ENCODE data around the gene COX4I1. TPM values are rescaled to one million over a fixed set of nuclear protein-coding genes. Genes with fewer than 3 reads are reported as not detected.
"Not testable (repeated sequence)": the region's sequence is repeated elsewhere in the genome, so short reads cannot be mapped to it uniquely, and the experiment has no call there.

The COX4I1 gene
- total RNA-seq, 1 donor from 2014 or later: 485 TPM

DNA sequence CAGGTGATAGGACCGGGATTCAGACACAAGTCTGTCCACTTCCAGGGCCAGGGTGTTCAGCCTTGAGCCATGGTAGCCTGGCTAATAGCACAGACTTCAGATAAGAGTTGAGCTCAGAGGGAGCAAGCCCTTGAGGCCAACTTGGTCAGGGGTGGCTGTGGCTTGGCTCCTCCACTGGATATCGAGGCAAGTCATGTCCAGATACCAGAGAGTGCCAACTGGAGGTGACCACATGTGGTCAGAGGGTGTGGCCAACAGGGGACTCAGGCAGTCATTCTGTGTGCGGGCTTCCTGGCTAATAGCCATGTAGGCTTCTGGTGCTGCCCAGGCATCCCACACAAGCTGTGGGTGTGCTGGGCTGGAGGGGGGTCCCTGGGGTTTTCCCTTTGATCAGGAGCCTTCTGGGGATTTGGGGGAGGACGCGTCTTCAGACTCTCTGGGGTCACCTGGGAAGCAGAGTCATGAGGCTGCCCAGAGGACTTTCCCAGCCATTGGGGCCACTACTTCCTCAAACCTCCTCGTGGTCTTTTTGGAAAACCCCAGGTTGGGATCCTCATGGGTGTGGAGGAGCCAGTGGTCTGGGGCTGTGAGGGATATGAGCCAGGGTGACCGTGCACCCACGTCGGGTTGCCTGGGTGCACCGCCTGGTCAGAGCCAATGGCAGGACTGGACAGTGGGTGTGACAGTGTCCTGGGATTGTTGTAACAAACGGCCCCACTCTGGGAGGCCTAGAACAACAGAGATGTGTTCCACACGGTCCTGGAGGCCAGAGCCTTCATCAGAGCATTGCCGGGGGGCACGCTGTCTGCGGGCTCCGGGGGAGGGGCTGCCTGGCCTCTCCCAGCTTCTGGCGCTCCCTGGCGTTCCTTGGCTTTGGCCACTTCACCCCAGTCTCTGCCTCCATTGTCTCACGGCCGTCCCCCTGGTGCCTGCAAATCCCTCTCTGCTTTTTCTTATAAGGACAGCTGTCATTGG is 25.0 kb downstream of the COX4I1 start:
- DNase-seq (ENCODE audit: low spot score): no peak

DNA sequence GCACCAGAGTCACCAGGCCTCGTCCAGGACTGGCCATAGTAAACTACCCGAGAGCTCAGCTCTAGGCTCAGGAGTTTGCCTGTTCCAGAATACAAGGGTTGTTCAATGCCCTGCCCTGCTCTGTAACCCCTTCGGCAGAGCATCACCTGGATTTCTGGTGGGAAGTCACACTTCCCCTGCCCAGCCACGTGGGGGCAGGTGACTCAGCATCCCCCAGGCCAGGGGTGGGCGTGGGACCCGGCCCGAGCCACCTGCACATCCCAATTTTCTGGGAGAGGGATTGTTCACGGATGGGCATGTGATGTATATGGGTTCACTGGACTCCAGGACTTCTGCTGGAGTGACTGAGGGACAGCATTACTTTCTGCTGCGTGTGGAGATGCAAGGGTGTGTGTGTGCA is 25.8 kb downstream of the COX4I1 start:
- no peak for DNase-seq (ENCODE audit: low spot score)

DNA sequence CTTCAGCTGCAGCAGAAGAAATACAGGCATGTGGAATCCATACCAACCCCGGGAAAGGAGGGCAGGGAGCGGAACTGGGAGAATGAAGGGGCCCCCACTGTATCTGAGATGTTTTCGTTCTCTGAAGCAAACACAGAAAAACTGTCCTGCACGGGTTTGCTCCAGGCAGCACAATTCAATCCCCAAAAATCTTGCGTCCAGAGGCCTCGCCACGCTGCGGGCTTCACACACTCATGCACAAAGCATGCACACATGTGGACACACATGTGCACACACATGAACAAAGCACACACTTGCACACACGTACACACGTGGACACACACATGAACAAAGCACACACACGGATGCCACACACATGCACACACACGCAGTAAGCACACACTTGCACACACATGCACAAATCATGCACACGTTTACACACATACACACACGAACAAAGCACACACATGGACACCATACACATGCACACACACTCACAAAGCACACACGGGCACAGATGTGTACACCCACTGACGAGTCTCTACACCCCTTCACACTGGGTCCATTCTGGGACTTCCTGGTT is 27.3 kb downstream of the COX4I1 start:
- no peak for DNase-seq (ENCODE audit: low spot score)

DNA sequence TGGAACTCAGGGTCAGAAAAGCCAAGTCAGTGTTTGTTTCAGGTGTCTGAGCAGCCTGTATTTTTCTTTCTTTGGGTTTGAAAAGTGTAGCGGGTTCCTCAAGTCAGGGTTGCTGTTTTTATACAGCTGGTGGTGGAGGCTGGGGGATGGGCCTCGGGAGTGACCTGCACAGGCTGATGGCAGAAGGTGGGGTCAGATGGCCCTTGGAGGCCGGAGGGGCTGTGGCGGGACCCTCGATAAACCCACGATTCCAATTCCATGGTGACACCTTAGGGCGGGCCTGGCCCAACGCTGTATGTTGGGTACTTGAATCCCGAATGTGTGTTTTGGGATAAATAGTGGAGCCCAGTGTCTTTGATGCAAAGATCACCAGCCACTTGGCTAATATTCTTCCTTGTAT is 28.7 kb downstream of the COX4I1 start:
- no peak for DNase-seq (ENCODE audit: low spot score)

DNA sequence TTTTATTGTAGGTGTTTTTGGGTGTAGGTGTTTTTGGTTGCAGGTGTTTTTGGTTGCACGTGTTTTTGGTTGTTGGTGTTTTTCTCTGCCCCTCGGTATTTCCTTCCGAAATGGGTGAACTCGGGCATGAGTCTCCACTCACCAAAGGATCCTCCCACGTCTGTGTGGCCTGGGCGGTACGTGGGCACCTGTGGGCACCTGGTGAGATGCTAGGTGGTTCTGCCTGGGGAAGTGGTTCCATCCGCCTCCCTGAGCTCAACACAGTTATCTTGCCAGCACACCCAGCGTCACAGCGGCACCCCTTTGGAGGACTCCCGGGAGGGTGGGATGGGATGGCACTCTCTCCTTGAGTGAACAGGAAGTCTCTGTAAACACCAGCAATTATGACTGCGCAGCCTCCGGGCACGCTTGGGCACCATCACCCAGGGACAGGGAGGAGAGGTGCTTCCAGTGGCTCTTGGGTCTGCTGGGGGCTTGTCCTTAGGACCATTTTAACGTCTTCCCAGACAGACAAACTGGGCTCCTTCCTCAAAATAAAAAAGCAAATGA is 29.8 kb downstream of the COX4I1 start:
- DNase-seq (ENCODE audit: low spot score): no peak

DNA sequence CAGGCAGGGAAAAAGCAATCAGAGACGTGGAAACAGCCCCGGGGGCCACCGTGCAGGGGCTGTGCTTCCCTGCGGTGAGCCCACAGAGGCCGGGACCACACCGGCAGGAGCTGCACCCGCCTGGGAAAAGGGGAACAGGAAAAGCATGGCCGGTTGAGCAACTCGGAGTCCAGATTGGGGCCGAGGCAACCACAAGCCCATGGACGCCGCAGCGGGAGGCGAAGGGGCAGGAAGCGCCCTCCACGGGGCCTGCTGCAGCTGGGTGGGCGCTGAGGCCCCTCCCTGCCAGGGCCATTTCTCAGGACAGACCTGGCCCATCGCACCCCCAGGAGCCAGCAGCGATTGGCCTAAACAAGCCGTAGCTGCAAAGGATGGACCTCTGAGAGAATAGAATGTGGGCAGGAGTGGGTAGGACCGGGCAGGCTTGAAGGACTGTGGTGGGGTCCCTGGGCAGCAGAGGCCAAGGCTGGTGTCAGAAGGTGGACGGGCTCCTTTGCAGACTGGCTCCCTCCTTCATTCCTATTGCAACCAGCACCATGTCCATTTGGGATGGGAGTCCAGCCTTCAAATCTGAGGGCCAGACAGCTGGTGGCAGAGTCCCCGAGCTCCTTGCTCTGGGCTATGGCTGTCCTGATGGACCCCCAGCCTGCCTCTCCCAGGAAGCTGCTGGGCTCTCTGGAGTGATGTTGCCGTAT is 30.4 kb downstream of the COX4I1 start:
- DNase-seq (ENCODE audit: low spot score): no peak

DNA sequence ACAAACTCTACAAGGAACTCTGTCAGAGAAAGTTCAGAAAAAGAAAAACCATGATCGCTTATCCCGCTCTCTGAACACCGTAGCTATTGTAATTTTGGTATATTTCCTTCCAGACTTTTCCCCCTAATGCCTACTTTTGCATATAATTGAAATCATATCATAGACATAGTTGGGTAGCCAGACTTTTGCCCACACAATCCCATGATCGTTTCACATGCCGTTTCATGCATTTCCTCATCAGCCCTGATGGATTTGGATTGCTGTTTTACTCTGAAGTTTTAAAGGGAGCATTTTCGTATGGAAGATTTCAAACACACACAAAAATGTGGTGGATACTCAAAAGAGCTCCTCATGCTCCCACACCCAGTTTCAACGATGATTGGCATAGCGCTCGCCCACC is 31.3 kb downstream of the COX4I1 start:
- no peak for DNase-seq (ENCODE audit: low spot score)

DNA sequence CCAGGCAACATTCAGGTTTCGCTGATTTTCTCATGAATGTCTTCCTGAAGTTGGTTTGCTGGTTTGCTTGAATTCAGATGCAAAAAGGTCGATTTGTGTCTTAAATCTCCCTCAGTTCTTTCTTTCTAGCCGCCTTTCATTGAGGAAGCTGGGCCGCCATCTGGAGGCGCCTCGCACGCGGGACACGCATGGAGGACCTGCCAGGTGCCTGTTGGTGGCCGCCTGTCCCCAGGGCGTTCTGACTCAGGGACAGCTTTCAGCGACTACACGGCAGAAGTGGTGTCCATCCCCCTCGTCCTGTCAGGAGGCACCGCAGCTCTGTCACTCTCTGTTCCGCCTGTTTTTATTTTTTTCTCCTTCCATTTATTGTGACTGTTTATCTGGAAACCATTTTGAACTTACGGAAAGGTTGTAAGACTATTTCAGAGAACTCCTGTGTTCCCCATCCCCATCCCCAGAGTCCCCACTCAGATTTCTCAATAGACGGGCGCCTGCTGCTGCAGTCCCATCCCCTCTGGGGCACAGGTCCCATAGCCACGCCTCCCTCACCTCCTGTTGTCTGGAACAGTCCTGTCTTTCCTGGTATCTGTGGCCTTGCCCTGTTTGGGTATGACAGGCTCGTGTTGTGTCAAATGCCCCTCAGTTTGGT is 33.2 kb downstream of the COX4I1 start:
- DNase-seq (ENCODE audit: low spot score): no peak

DNA sequence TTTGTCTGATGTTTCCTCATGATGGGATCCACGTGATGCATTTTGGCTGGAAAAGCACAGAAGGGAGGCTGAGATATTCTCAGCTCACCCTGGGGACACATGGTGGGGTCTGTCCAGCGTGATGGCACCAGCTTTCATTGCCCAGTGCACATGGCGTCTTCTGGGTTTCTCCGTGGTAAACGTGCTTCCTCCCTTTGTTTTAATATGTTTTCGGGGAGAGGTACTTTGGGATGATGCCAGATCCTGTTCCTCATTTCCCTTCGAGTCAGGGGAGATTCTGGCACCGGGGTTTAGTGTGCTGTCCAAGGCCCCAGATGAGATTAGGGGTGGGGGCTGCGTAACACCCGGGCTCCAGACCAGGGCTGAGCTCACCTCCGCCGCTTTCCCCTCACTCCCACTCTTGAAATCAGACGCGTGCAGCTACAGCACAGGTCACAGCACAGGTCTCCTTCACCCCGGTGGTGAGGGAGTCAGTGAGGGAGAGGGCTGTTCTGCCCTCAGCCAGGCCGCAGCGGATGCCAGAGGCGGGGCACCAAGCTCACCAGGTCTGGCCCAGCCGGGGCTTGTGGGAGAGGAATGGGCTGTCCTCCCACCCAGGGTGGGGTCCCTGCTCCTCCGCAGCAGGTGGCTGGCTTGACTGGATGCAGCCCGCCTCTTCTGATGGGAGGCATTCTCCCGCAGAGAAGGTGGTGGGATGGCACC is 33.9 kb downstream of the COX4I1 start:
- no peak for DNase-seq (ENCODE audit: low spot score)

DNA sequence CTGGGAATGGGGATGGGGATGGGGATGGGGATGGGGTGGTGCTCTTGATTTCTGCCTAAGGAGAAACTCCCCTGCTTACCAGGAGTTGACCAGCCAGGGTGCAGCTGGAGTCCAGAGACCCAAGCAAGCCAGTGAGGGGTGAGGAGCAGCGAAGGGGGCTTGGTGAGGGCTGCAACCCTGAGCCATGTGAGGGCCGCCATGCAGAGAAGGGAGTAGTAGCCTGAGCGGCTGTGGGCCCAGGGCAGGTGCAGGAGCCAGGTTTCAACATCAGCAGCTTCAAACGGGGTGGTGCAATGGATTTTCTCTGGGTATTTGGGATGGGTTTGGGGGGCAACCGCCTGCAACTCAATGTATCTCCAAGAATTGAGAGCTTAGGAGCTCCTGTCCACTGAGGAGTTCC is 35.2 kb downstream of the COX4I1 start:
- DNase-seq (ENCODE audit: low spot score): no peak

DNA sequence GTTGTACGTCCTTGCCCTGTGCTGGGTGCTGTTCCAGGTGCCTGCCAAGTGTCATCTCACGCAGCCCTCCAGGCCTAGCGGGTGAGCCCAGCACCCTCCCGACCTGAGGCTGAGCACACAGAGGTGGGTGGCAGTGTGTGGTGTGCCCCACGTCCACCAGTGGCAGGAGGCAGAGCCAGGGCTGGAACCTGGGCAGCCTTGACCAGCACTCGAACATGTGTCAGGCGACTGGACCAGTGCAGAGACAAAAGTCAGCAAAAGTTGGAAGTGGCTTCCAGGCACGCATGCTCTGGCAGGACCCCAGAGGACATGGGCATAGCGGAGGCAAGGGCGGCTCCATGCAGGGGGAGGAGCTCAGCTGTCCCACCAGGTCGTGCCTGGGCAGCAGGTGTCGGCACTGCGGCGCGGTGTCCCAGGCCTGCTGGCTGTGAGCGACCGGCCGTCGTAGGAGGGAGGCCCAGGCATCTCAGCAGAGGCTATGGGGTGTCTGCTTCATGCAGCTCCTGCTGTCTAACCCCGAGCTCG is 35.8 kb downstream of the COX4I1 start:
- no peak for DNase-seq (ENCODE audit: low spot score)

DNA sequence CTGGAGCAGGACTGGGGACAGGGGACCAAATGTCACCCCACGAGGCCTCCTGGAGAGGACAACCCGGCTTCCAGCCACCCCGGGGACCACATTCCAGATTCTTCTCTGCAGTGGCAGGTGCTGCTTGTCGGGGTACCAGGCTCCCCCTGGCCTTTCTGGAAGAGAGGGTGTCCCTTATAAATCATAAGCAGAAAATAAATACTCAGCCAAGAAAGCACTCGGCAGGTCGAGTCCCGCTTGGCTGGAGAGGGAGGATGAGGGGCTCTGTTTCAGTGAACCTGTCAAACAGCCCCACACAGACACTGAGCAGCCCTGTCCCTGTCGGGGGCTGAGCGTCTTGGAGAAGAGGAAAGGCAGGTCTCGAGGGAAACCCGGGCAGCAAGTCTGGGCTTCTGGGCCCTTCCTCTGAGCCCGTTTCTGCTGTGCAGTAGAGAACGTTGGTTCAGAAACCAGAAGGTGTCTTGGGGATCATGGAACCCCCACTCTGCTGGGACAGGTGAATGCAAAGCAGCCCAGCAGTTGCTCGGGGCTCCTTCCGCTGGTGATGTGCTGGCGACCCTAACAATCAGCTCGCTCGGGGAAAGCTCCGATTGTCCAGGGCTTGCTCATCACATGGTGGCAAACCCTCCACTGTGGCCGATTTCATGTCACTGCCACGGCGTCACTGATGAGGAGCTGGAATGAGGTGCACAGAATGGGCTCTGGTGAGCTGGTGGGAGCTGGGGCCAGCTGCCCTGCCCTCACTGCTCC is 36.6 kb downstream of the COX4I1 start:
- no peak for DNase-seq (ENCODE audit: low spot score)

DNA sequence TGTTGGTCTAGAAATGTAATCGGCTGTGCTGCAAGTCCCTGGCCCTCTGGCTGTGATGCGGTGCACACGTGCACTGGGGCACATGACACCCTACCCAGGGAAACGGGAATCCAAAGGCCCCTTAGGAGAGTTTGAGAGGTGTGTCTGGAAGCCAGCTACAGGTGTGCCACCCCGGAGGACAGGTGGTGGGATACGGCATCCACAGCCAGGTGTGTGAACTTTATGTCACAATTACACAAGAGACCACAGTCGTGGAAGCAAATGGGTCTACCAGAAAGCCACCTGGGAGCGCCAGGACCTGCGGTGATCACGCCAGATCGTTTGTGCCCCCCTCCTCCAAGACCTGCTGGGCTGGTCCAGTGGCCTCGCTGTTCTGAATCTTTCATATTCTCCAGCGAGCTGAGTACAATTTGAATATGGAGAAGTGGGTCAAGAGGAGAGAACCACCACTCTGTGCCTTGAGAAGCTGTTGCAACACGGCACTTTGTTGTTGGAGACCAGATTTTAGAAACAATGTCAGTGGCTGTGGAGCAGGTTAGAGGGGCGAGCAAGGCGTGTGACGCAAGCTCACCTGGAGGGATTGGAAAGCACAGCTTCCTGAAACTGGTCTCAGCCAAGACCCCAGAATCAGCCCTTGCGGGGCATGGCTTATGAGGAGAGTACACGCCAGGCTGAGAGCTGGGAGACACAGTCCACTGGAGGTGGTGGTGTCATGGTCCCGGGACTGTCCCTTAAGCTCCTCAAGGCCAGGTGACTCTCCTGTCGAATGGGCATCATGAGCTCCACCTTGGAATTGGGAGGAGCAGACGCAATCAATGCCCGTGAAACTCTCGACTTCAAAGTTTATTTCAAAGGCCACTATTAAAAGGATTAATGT is 37.4 kb downstream of the COX4I1 start:
- no peak for DNase-seq (ENCODE audit: low spot score)

DNA sequence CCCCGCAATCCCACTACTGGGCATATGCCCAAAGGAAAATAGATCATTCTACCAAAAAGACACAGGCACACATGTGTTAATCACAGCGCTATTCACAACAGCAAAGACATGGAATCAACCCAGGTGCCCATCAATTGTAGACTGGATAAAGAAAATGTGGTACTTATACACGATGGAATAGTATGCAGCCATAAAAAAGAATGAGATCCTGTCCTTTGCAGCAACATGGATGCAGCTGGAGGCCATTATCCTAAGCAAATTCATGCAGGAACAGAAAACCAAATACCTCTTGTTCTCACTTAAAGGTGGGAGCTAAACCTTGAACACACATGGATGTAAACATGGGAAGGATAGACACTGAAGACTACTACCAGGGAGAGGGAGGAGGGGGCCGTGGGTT is 38.2 kb downstream of the COX4I1 start:
- not testable (repeated sequence) for DNase-seq (ENCODE audit: low spot score)

DNA sequence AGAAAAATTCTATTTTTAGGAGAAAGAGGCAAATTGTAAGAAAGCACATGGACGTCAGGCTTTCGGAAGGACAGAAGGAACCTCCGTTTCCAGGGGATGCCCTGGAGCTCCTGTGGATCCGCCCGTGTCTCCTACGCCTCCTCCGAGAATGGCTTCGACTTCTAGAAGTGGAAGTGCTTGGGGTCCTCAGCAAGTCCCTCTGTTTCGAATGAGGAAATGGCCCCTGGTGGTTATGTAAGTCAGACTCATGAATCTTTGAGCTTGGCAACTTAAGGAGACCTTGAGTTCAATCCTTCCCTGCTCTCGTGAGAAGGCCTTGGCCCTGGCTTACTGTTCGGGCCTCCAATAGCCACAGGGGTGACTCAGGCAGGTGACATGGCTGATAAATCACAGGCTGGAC is 38.9 kb downstream of the COX4I1 start:
- DNase-seq (ENCODE audit: low spot score): no peak

DNA sequence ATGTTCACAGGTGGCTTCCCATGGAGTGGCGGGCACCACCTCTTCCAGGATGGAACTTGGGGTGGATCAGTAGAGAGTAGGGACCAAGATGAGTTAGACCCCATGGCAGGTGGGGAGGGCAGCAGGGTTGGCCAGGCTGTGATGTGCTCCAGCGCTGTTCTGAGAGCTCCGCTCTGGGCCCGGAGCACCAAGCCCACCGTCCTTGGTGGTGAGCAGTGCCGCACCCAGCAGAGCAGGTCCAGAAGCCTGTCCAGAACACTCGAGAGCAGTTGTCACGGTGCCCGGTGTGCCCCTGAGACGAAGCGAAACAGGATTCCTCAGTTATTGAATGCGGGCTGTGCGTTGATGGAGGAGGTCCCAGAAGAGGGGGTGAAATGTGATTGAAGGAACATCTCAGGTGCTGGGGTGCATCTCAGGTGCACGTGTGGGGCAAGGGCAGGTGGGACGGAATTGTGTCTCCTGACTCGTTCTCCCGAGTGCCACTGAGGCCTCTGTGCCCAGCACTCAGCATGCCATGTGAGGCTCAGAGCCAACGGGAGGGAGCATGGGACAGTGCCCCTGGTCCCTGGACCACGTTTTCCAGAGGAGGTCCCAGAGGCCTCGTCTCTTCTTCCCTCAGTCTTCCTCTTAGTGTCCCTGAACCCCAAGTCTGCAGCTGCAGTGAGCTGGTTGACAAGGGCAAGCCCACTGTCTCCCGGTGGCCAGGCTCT is 39.5 kb downstream of the COX4I1 start:
- no peak for DNase-seq (ENCODE audit: low spot score)

DNA sequence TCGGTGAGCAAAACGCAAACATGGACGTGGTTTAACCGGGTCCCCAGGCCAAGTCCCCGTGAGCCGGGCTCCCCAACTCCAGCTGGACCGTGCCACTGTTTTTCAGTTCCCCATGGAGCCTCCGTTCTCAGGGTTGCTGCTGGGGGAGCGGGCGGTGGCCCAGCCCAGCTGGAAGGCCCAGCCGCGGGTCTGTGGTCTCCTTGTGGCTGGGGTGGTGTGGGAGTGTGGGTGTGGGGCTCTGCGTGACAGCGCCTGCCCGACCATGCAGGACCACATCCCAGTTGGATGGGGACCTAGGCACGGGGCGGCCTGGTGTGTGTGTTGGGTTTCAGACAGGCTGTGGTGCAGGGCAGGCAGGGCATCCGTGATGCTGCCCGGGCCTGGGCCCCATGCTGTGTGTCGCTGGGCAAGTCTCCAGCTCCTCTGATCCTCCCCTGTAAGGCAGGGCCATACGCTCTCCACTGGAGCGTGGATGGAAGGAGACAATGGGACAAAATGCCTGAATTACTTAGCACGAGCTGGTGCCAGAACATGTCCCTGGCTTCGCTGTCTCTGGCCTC is 40.3 kb downstream of the COX4I1 start:
- DNase-seq (ENCODE audit: low spot score): no peak

DNA sequence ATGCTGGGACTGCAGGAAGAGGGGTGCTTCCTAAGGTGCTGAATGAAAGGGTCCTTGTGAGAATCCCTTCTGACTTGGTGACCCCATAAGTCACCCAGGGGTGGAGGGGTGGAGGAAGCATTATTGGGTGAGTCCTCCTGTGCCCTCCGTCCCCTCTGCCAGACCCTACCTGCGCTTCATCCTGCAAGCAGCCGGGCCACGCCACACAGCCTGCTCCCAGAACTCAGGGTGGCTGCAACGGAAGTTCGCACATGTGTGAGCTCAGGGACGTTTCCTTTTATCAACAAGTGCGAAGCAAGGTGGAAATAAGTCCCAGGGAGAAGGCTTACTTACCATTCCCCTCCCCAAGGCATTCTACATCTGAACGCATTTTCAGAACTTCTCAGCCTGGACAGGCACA is 40.9 kb downstream of the COX4I1 start:
- DNase-seq (ENCODE audit: low spot score): no peak

Data from ureter (tissue), 1 donor.